Upper lobe of right lung (tissue), 1 donor: ENCODE results near the gene FZD2. TPM values are rescaled to one million over a fixed set of nuclear protein-coding genes. Genes with fewer than 3 reads are reported as not detected.

Experiments
- ATAC-seq: fragments of 200-7000 bp; cut with Tn5 transposase; one replicate; pipeline ENCODE4 v1.9.1; 2020; ENCODE audit warnings: mild to moderate bottlenecking, moderate library complexity
- DNase-seq: peaks from one replicate; pipeline ENCODE4 v3.0.0-alpha.2; 2020
- H3K27ac ChIP-seq: fragments of 200-600 bp; one replicate; pipeline ENCODE4 v1.8.0; 2022
- H3K27me3 ChIP-seq: fragments of 200-600 bp; one replicate; pipeline ENCODE4 v1.8.0; 2022; ENCODE audit warnings: mild to moderate bottlenecking
- H3K36me3 ChIP-seq: fragments of 200-600 bp; one replicate; pipeline ENCODE4 v1.8.0; 2022
- H3K4me1 ChIP-seq: fragments of 200-600 bp; one replicate; pipeline ENCODE4 v1.8.0; 2022
- H3K4me3 ChIP-seq: fragments of 200-600 bp; one replicate; pipeline ENCODE4 v1.8.0; 2022; ENCODE audit warnings: mild to moderate bottlenecking
- H3K9me3 ChIP-seq: fragments of 200-600 bp; one replicate; pipeline ENCODE4 v1.8.0; 2022
- intact Hi-C: fragments of 100-400 bp; cut with DNase I; formaldehyde crosslinking; loops from one replicate; pipeline ENCODE4 v1.11.0; 2022
- total RNA-seq: library from RNA; stranded (reverse); fragmentation: NEBNext Ultra II Directional; extraction: Animal tissue kit (Norgen Biotek cat#: 25700); gene quantifications from one replicate; pipeline ENCODE4 v1.2.1, GENCODE V29; 2021
- TF ChIP-seq, protein P1 (sequence below): fragments of 200-600 bp; IDR thresholded peaks from one replicate; pipeline ENCODE4 v1.8.0; 2022; ENCODE audit warnings: antibody characterized with exemption
- donor health status: DM: no; HTN: yes; CAD: no; lungs with severe emphysema.

The FZD2 gene
- total RNA-seq, 1 donor from 2014 or later = 8.7 TPM

DNA sequence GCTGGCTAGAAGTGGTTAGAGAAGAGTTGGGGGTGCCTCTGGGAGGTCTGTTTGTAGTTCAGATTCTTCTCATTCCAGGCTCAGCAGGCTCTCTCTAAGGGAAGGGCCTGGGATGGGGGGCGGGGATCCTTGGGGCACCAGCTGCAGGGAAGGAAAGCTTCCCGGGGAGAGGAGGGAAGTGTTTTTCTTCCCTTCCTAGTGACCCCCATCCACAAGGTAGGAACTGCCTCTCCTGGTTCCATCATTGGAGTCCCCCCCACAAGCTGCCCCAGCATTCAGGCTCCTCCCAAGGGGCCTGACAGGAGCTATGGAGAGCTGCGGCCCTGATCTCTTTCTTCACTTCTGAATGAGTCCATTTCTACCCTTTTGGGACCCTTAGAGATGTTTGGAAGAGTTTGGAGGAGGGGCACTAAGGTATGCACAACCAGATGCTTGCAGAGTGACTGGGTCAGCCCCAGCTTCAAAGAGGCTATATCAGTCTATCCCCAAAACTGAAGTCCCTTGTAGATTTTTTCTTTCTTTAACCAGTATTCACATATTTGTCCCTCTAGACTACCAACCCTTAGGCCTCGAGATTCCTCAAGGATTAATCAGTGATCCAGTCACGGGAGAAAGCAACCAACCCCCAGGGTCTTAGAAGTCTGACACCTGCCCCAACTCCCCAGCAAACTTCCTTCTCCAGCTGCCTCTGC, 13.9 kb upstream of the FZD2 start:
- Histone ChIP-seq H3K9me3 (no peaks in the 10 kb centered on the region), H3K27me3 (no peaks in the 10 kb centered on the region), H3K36me3 (no peaks in the 10 kb centered on the region), H3K4me1 (peaks cover 8% of the 10 kb centered on the region), H3K4me3 (no peak overlapping the region), H3K27ac (peak overlapping the region; percentile 24)
- DNase-seq (no peak), ATAC-seq (peak; percentile 81)
- intact Hi-C loops = loop anchor here (10.0 kb wide), 1 partner anchor 81 kb away; no protein-coding TSS in a partner anchor
- TF ChIP-seq, protein P1, sequence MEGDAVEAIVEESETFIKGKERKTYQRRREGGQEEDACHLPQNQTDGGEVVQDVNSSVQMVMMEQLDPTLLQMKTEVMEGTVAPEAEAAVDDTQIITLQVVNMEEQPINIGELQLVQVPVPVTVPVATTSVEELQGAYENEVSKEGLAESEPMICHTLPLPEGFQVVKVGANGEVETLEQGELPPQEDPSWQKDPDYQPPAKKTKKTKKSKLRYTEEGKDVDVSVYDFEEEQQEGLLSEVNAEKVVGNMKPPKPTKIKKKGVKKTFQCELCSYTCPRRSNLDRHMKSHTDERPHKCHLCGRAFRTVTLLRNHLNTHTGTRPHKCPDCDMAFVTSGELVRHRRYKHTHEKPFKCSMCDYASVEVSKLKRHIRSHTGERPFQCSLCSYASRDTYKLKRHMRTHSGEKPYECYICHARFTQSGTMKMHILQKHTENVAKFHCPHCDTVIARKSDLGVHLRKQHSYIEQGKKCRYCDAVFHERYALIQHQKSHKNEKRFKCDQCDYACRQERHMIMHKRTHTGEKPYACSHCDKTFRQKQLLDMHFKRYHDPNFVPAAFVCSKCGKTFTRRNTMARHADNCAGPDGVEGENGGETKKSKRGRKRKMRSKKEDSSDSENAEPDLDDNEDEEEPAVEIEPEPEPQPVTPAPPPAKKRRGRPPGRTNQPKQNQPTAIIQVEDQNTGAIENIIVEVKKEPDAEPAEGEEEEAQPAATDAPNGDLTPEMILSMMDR = no peak

DNA sequence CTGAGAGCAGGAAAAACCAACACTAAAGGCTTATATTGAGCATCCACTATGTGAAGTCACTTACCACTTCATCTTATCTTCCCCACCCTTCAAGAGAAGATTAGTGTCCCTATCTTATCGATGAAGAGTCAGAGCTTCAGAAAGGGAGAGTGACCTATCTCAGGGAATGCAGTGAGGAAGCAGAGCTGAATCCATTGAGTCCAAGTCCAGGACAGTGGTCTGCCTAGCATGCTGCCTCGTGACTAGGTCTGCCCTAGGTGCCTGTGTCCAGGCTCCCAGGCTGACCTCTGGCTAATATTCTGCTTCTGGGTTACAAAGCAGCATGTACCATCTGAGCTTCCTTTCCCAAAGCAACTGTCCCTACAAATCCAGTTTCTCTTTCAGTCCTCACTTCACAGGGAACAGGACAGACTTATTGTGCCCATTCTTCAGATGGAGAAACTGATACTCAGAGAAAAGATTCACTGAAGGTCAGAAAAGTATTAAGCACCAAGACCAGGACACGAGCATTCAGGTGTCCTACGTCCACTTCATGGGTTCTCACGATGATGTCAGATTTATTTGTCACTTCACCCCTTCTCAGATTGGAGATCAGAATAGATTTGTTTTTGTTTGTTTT, 13.3 kb upstream of the FZD2 start:
- no peaks in the 10 kb centered on the region for H3K36me3 ChIP-seq
- no peak for ATAC-seq
- intact Hi-C loops = loop anchor here (10.0 kb wide), 1 partner anchor 81 kb away; no protein-coding TSS in a partner anchor
- H3K4me1 ChIP-seq = peaks cover 8% of the 10 kb centered on the region
- H3K27me3 ChIP-seq = no peaks in the 10 kb centered on the region
- no peaks in the 10 kb centered on the region for H3K9me3 ChIP-seq
- TF ChIP-seq, protein P1 = no peak
- no peak for DNase-seq
- H3K27ac ChIP-seq = peak overlapping the region; percentile 24
- no peak overlapping the region for H3K4me3 ChIP-seq

DNA sequence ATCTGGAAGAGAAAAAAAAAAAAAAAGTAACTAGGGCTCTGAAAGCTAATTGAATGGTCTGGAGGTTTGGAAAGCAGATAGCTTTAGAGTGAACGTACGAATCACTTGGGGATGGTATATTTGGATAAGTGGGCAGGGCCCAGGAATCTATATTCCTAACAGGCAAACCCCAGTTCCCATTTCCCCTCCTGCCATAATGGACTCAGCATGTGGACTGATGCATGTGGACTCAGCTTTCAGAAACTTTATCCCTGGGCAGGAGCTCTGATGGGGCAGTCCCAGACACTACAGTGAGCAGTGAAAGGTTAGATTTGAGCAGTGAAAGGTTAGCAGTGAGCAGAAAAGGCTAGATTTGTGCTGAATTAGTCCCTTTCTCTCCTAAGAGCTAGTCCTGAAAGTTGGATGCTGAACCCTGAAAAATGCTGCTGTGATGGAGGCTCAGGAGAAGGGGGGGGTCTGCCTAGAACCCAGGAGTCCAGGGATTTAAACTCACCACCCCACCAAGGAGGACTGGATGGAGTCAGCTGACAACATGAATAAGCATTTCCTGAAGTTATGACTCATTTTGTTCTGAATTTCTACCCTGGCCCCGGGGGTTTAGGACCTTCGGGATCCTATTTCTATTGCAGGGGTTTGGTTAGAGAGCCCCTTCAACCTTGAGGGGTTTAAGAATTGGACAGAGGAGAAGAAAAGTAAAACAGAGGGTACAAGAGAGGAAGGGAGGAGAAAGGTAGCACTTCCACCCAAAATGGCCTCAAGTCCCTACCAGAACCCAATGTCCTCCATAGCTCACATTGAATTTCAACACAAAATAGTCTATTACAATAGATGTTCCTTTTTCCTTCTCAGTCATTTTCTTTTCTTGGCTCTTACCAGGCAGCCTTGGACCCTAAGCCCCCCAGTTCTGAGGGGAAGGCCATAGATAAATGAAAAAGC, 10.3 kb upstream of the FZD2 start:
- TF ChIP-seq, protein P1 = no peak

DNA sequence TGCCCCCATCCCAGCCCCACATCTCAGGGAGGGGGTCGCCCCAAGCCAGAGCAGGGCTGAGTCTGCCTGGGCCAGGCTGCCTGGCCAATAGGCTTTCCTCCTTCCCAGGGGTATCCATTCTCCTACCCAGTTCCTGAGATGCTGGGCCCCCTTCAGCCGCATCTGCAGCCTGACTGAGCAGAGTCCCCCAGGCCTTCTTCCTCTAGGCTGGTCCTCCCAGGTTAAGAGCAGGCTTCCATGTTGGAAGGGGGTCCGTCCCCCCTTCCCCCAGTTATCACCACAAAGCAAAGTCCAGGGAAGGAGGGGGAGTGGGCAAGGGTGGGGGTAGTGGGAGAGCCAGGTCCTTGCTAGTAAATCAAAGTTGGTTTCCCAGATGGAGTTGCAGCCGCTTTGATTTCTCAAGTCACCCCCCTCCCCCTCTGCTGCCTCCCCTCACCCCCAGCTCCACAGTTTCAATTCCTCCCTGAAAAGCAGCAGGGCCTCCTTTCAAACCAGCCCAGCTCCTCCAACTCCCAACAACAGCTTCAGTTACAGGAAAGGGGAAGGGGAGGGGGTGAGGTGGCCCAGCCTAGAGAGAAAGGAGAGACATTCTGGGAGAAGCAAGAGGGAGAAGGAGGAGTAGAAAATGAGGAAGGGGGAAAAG, 9.5 kb upstream of the FZD2 start:
- intact Hi-C loops = loop anchor here (10.0 kb wide), 1 partner anchor 77 kb away; no protein-coding TSS in a partner anchor
- Histone ChIP-seq H3K27me3 (no peaks in the 10 kb centered on the region), H3K9me3 (no peaks in the 10 kb centered on the region), H3K4me1 (peaks cover 8% of the 10 kb centered on the region), H3K27ac (peak overlapping the region; percentile 24), H3K36me3 (no peaks in the 10 kb centered on the region), H3K4me3 (no peak overlapping the region)
- ATAC-seq (no peak), DNase-seq (no peak)
- TF ChIP-seq, protein P1 = no peak

More for the DNA sequence above, 10.3 kb upstream of the FZD2 start:
- intact Hi-C loops = loop anchor here (10.0 kb wide), 1 partner anchor 78 kb away; no protein-coding TSS in a partner anchor
- H3K4me3 ChIP-seq = no peak overlapping the region
- no peaks in the 10 kb centered on the region for H3K9me3 ChIP-seq
- H3K4me1 ChIP-seq = peaks cover 8% of the 10 kb centered on the region
- ATAC-seq (no peak), DNase-seq (no peak)
- no peak overlapping the region for H3K27ac ChIP-seq
- no peaks in the 10 kb centered on the region for H3K36me3 ChIP-seq
- no peaks in the 10 kb centered on the region for H3K27me3 ChIP-seq
